Hypothalamus (tissue), 51 donors: ENCODE measurements around the gene NSL1.
"Not testable (repeated sequence)": the region's sequence is repeated elsewhere in the genome, so short reads cannot be mapped to it uniquely, and the experiment has no call there.

ENCODE experiments used
- DNase-seq, 51 donors: peaks; one replicate each; lab custom pipeline; 2025; lab: John Stamatoyannopoulos, UW

Gene NSL1

DNA sequence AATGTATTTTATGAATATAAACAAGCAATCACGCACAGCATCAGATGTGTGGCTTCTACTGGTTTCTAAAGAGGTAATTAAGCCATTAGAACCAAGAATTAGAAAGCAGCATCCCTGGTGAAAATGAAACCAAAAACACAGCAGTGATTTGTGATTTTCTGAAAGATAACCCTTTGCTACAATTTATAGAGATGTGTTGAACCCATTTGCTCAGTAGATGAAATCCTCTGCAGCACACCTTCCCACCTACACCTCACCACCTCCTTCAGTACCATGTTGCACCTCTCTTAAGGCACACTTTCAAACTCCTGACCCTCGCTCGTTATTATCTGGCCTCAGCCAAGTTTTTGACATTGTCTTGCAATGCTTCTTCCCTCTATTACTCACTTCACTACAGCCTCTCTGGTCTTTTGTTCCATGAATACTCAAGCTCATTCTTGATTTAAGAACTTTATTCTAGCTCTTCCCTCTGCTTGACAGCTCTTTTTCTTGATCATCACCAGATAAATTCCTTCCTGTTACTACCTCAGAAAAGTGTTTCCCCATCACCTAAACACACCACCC lies 38.6 kb downstream of the NSL1 start:
- peak in 1 of 51 donors; percentile 21 for DNase-seq

GRCh38 chr1:212752252-212752933 lies 39.2 kb downstream of the NSL1 start:
- DNase-seq, result peak in 1 of 51 donors; percentile 21

GRCh38 chr1:212749821-212750535 lies 41.6 kb downstream of the NSL1 start:
- DNase-seq, result peak in 1 of 51 donors; percentile 6

- no peak for DNase-seq
These were observed 45.0 kb downstream of the NSL1 start for GRCh38 chr1:212746546-212746945.

DNA sequence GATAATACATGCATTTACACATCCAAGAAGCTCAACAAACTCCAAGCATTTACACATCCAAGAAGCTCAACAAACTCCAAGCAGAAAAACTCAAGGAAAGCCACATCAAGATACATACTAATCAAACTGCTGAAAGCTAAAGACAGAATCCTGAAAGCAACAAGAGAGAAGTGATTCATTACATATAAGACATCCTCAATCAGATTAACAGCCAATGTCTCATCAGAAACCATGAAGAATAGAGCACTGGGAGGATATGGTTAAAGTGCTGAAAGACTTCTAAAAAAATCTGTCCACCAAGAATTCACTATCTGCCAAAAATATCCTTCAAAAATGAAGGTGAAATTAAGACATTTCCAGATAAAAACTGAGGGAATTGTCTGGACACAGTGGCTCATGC lies 46.3 kb downstream of the NSL1 start:
- no peak for DNase-seq

DNA sequence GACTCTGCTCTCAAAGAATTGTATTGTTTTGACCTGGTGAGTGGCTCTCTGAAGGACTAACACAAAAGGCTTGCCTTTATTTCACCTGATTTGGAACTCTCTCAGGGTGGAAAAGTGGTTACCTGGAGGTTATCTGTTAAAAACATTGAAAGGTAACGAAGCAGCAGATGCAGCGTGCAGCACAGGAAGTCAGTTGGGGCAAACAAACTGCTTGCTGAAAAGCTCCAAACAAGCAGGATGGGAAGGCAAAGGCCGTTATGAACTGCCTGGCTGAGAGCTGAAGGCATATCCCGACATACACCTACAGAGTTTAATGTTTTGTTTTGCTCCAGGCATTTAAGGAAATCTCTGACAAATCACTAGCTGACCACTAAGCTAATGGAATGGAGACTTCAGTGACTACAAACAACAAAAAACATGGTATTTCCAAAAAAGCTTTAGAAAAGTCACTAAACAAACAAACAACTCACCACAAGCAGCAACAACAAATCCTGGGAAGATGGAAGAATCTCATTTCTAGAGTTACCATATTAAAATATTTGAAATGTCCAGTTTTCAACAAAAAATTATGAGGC lies 47.6 kb downstream of the NSL1 start:
- DNase-seq, result no peak

- DNase-seq, result no peak
These were observed 53.2 kb downstream of the NSL1 start for GRCh38 chr1:212738330-212738729.

- DNase-seq, result no peak
These were observed 54.0 kb downstream of the NSL1 start for GRCh38 chr1:212737559-212737958.

GRCh38 chr1:212733109-212733508 lies 58.5 kb downstream of the NSL1 start:
- DNase-seq, result no peak

DNA sequence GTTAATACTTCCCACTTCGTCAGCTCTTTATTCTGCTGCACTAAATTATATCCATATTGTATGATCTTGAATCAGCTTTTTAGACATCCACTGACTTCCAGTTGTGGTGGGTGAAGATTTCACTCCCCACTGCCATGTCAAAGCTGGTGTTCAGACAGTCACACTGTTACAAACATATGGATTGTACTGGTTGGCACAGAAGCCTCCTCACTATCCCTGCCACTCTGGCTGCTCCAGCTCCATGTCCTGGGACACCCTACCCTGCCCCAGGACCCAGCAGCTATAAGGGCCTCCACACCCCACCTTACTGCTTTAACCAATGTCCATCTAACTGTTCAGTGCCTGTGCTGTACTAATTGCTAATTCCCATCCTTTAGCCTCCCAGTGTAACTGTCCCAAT lies 59.9 kb downstream of the NSL1 start:
- no peak for DNase-seq

DNA sequence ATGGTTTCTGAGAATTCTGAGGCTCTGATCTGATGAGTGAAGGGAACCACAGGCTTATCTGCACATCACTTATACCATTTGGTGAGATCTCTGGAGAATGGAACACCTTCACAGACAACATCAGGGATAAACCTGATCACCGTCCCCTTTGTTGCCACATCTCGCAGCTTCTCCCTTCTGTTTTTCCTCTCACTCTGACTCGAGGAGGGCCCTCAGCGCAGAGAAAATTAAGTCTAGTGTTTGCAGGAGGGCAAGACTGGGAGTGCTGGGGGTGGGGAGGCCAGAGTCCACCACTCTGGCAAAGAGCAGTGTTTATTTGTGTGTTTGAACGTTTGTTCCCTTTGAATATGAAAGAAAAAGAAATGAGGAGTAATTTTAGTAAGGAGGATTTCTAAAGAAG lies 63.0 kb downstream of the NSL1 start:
- no peak for DNase-seq

GRCh38 chr1:212727386-212728181 lies 64.0 kb downstream of the NSL1 start:
- no peak for DNase-seq

DNA sequence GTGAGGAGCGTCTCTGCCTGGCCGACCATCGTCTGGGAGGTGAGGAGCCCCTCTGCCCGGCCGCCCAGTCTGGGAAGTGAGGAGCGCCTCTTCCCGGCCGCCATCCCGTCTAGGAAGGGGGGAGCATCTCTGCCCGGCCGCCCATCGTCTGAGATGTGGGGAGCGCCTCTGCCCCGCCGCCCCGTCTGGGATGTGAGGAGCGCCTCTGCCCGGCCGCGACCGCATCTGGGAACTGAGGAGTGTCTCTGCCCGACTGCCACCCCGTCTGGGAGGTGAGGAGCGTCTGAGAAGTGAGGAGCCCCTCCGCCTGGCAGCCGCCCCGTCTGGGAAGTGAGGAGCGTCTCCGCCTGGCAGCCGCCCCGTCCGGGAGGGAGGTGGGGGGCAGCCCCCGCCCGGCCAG lies 66.9 kb downstream of the NSL1 start:
- DNase-seq, result not testable (repeated sequence)

DNA sequence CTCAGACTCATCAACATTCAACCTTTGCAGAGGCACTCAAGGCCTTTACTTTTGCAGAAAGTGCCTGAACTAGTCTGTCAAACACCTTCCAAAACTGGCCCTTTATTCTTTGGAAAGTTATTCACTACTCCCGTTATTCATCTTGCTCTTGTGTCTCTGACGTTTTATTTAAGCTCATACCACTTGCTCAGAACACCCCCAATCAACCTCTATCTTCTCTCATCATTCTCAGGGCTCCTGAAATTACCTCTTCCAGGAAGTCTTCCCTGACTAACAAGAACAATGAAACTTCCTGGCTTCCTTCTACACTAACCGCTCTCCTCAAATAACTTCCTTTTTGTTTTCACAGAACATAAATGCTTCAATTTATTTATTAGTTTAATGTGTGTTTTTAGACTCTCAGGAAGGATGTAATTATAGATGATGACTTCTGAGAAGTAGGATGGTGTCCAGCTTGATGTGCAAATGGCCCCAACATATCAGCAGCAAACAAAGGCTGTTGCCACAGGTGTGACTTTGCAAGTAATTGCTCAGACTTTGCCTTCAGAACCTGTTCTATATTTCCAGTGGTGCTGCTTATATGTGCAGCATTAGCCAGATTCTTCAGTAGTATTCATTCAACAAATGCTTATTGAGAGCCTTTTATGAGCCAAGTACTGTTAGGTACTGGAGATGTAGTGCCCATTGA lies 69.2 kb downstream of the NSL1 start:
- no peak for DNase-seq

DNA sequence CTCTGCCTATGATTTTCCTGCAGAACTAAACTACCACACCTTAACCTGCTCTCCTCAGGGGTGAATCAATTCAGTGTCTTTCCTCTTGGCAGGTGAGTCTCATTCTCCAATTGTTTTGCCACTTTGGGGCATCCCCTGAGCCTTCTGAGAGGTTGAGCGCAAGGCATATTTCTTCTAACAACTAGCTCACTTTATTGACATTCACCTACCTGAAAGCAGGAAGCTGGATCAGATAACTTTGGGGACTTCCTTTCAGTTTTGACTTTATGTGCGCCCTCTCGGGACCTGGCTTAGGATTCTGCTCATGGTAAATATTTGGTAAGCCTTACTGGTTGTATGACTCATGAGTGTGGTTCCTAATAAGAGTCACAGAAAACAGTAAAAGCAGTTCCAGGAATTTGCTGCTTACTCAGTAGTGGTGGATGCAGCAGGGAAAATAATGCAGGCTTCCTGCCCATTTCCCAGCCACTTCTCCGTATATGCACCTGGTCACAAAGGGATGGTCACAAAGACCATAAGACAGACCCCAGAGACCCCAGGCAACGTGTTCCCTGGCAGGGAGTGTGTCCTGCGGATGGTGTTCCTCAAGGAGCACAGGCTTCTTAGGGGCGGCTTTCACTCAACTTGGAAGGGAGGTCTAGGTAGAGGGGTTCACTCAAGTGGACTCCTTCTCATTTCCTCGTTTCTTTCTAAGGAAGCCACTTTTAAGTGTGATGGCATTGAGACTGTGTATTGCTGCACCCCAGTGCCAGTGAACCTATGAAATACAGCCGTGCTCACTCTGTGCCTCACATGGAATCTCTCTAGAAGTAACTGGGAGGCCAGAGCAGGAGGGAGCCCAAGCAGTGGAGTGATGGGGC lies 70.0 kb downstream of the NSL1 start:
- DNase-seq, result no peak

GRCh38 chr1:212719633-212720032 lies 71.9 kb downstream of the NSL1 start:
- no peak for DNase-seq

GRCh38 chr1:212718499-212718898 lies 73.1 kb downstream of the NSL1 start:
- no peak for DNase-seq

DNA sequence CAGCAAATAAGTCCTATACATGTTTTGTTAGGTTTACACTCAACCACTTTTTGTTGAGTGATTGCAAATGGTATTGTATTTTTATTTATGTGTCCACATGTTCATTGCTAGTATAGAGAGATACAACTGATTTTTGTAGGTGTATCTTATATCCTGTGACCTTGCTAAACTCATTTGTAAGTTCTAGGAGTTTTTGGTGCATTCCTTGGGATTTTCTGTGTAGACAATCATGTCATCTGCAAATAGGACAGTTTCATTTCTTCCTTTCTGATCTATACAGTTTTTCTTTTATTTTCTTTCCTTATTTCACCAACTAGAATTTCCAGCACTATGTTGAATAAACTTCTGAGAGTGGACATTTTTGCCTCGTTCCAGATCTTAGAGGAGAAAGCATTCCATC lies 75.4 kb downstream of the NSL1 start:
- no peak for DNase-seq

GRCh38 chr1:212713465-212714136 lies 78.0 kb downstream of the NSL1 start:
- no peak for DNase-seq
